Stomach (tissue), 9 donors: ENCODE results near the gene TGM2. TPM values are rescaled to one million over a fixed set of nuclear protein-coding genes. Genes with fewer than 3 reads are reported as not detected.

Experiments used
- DNase-seq, 2 donors: peaks; one replicate each; pipeline versions ENCODE4 v3.0.0 to v3.0.0-alpha.2; 2013 to 2019
- H3K27ac ChIP-seq, 5 donors: fragments of 200-600 bp in 4 of 5; sonication (generic) in 4 of 5; one replicate each; pipeline ENCODE4 v1.5.1; 2013 to 2019; ENCODE audit warnings: mild to moderate bottlenecking in 1 of 5, moderate library complexity in 1 of 5
- H3K27me3 ChIP-seq, 3 donors: fragments of 200-600 bp; sonication (generic); one replicate each; pipeline ENCODE4 v1.5.1; 2017 to 2019; ENCODE audit warnings: mixed run types in 1 of 3
- H3K36me3 ChIP-seq, 4 donors: fragments of 200-600 bp; sonication (generic); 1 replicate in 3 of 4; 2 replicates in 1 of 4; pipeline ENCODE4 v1.5.1; 2016 to 2019
- H3K4me1 ChIP-seq, 4 donors: fragments of 200-600 bp; sonication (generic); one replicate each; pipeline ENCODE4 v1.5.1; 2016 to 2019
- H3K4me3 ChIP-seq, 4 donors: fragments of 200-600 bp; sonication (generic) in 3 of 4; one replicate each; pipeline ENCODE4 v1.5.1; 2016 to 2019; ENCODE audit warnings: mild to moderate bottlenecking in 1 of 4
- H3K9me3 ChIP-seq, 4 donors: fragments of 200-600 bp; sonication (generic); one replicate each; pipeline ENCODE4 v1.5.1; 2016 to 2019
- EP300 ChIP-seq: sonication (generic); formaldehyde crosslinking; IDR thresholded peaks from one replicate; pipeline ENCODE4 v1.6.1; 2017; ENCODE audit warnings: antibody characterized with exemption
- POLR2A ChIP-seq, 4 donors: fragments of 450-650 bp; IDR thresholded peaks; one replicate each; pipeline ENCODE4 v1.6.1; 2016; ENCODE audit warnings: antibody characterized with exemption in 4 of 4, control low read depth in 2 of 4, mild to moderate bottlenecking in 1 of 4, moderate library complexity in 1 of 4
- POLR2AphosphoS5 ChIP-seq, 3 donors: sonication (generic); formaldehyde crosslinking; IDR thresholded peaks; one replicate each; pipeline ENCODE4 v1.6.1; 2016; ENCODE audit warnings: antibody characterized with exemption in 3 of 3
- WGBS, 5 donors: extraction: QIAGEN DNeasy Blood & Tissue Kit in 3 of 5; methylation state at CpG; one replicate each; pipeline versions ENCODE4 v1.1.5 to v1.1.7; 2013 to 2018; 5-methylcytosine and 5-hydroxymethylcytosine counted together
- intact Hi-C: fragments of 100-400 bp; cut with DNase I; formaldehyde crosslinking; loops from one replicate; pipeline ENCODE4 v1.15.1; 2023; ENCODE audit warnings: low total_unique reads
- polyA plus RNA-seq, 3 donors: library from polyadenylated mRNA; stranded (reverse); fragments of 200-250 nt; gene quantifications; one replicate each; pipeline ENCODE4 v1.2.3, GENCODE V29; 2013
- total RNA-seq, 5 donors: library from RNA; depleted of rRNA; stranded (reverse); fragments of >200 nt; gene quantifications; one replicate each; pipeline versions ENCODE4 v1.1.0 to v1.2.3, GENCODE V29; 2014 to 2016
- TF ChIP-seq, protein P1 (sequence below), 7 experiments: fragments of 450-650 bp in 4 of 7; fragments of 200-600 bp in 3 of 7; sonication (generic) in 3 of 7; IDR thresholded peaks; one replicate each; pipeline ENCODE4 v1.5.1; 2016 to 2019; ENCODE audit warnings: antibody characterized with exemption in 7 of 7, control low read depth in 2 of 7, mild to moderate bottlenecking in 1 of 7
- donor health status: healthy with polysubstance abuse.
- donor health status: Bipolar disorder and iron deficiency.
- donor health status: healthy.

TGM2 gene
- total and polyA plus RNA-seq, 8 donors = 16.2 to 195 (median 33.3) TPM

DNA sequence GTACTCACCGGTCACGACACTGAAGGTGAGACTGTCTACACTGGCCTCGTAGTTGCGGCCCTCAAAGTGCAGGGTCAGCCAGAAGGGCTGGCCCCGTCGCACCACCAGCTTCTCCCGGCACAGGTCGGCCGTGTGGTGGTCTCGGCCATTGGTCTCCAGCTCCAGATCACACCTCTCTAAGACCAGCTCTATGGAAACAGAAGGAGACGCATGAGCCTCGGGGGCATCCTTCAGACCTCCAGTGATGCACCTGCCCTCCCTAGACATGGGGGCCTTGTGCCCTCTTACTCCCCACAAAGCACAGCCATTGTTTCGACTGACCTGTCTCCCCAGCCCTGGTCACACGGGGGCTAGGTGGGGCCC, 3.7 kb downstream of the TGM2 start:
- peak overlapping the region in 3 of 5 donors; percentile 12 to 85 (median 83) for H3K27ac ChIP-seq
- TF ChIP-seq POLR2A (IDR thresholded peaks at IDR 0.05) (no peak), POLR2AphosphoS5 (IDR thresholded peaks at IDR 0.05) (no peak), EP300 (no peak)
- TF ChIP-seq, protein P1, sequence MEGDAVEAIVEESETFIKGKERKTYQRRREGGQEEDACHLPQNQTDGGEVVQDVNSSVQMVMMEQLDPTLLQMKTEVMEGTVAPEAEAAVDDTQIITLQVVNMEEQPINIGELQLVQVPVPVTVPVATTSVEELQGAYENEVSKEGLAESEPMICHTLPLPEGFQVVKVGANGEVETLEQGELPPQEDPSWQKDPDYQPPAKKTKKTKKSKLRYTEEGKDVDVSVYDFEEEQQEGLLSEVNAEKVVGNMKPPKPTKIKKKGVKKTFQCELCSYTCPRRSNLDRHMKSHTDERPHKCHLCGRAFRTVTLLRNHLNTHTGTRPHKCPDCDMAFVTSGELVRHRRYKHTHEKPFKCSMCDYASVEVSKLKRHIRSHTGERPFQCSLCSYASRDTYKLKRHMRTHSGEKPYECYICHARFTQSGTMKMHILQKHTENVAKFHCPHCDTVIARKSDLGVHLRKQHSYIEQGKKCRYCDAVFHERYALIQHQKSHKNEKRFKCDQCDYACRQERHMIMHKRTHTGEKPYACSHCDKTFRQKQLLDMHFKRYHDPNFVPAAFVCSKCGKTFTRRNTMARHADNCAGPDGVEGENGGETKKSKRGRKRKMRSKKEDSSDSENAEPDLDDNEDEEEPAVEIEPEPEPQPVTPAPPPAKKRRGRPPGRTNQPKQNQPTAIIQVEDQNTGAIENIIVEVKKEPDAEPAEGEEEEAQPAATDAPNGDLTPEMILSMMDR (IDR thresholded peaks at IDR 0.05) = no peak
- H3K36me3 ChIP-seq = peaks cover 0 to 21% (median 11%) of the 10 kb centered on the region in 4 donors
- peaks cover 36 to 95% (median 64%) of the 10 kb centered on the region in 4 donors for H3K4me1 ChIP-seq
- H3K9me3 ChIP-seq = no peaks in the 10 kb centered on the region
- WGBS, 5 donors = 86 to 93% (median 90%) methylated on average over 11 to 14 of the region's 14 CpGs
- no peak for DNase-seq
- intact Hi-C loops = no loop called here
- H3K4me3 ChIP-seq = no peak overlapping the region
- H3K27me3 ChIP-seq = no peaks in the 10 kb centered on the region

DNA sequence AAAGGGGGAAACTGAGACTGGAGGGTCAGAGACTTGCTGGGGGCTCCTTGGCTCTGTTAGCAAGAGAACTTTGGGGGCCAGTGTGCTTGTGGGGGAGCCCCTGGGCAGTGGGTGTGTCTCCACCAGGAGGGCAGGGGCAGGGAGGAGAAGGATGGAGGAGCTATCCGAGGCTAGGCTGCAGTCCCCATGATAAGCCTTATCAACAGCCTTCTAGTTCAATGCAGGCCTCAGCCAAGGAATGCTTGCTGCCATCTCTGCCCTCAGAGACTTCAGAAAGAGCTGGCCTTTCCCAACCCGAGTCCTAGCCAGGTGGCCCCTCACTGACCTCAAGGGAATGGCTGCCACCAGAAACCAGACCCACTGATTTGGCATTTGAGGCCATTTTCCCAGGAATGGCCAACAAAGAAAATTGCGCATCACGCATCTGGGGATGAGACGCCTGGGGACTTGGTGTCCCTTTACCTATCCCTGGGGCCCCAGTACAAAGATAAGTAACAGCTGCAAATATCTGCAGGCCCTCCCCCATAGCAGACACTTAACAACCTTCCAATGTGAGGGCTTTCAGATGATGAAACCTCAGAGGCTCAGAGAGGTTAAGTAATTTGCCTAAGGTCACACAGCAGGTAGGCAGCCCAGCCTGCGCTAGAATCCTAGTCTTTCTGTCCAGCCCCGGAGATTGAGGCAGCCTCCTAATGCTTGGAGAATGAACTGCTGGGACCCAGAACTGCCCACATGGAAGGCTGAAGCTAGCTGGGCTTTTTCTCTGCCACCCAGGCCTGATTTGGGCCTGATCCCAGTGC, 4.9 kb downstream of the TGM2 start:
- peaks cover 31 to 90% (median 58%) of the 10 kb centered on the region in 4 donors for H3K4me1 ChIP-seq
- intact Hi-C loops = no loop called here
- TF ChIP-seq, protein P1 (IDR thresholded peaks at IDR 0.05) = no peak
- TF ChIP-seq POLR2AphosphoS5 (IDR thresholded peaks at IDR 0.05) = no peak
- no peak for TF ChIP-seq POLR2A (IDR thresholded peaks at IDR 0.05)
- no peak for TF ChIP-seq EP300
- no peaks in the 10 kb centered on the region for H3K9me3 ChIP-seq
- DNase-seq = no peak
- peak overlapping the region in 1 of 4 donors; percentile 12 for H3K4me3 ChIP-seq
- peak overlapping the region in 4 of 5 donors; percentile 67 to 85 (median 80) for H3K27ac ChIP-seq
- peaks cover 0 to 28% (median 23%) of the 10 kb centered on the region in 4 donors for H3K36me3 ChIP-seq
- H3K27me3 ChIP-seq = no peaks in the 10 kb centered on the region
- 67 to 86% (median 81%) methylated on average over 7 of the region's 7 CpGs for WGBS, 5 donors

DNA sequence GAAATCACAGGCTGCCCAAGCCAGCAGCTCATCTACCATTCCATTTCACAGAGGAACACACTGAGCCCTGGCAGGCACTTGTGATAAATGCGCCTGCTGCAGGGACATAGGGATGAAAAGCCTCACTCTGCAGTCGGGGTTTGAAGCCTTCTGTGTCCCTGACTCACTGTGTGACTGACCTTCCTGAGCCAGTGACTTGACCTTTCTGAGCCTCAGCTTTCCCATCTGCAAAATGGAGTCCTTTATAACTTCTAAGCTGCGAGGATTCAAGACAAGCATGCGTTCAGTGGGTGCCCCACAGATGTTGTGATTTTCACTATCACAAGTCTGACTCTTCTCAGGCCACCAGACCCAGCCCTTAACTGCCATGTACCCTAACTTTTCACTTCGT, 5.5 kb downstream of the TGM2 start:
- no peak for DNase-seq
- Histone ChIP-seq H3K27me3 (no peaks in the 10 kb centered on the region), H3K4me3 (peak overlapping the region in 1 of 4 donors; percentile 12), H3K9me3 (no peaks in the 10 kb centered on the region), H3K4me1 (peaks cover 25 to 85% (median 54%) of the 10 kb centered on the region in 4 donors), H3K27ac (peak overlapping the region in 4 of 5 donors; percentile 67 to 85 (median 80)), H3K36me3 (peaks cover 0 to 34% (median 29%) of the 10 kb centered on the region in 4 donors)
- intact Hi-C loops = no loop called here
- whole genome bisulfite sequencing, 5 donors = 76 to 93% (median 86%) methylated on average over 5 of the region's 5 CpGs
- TF ChIP-seq POLR2AphosphoS5 (IDR thresholded peaks at IDR 0.05) (no peak), EP300 (no peak), POLR2A (IDR thresholded peaks at IDR 0.05) (no peak)
- TF ChIP-seq, protein P1 (IDR thresholded peaks at IDR 0.05) = no peak

DNA sequence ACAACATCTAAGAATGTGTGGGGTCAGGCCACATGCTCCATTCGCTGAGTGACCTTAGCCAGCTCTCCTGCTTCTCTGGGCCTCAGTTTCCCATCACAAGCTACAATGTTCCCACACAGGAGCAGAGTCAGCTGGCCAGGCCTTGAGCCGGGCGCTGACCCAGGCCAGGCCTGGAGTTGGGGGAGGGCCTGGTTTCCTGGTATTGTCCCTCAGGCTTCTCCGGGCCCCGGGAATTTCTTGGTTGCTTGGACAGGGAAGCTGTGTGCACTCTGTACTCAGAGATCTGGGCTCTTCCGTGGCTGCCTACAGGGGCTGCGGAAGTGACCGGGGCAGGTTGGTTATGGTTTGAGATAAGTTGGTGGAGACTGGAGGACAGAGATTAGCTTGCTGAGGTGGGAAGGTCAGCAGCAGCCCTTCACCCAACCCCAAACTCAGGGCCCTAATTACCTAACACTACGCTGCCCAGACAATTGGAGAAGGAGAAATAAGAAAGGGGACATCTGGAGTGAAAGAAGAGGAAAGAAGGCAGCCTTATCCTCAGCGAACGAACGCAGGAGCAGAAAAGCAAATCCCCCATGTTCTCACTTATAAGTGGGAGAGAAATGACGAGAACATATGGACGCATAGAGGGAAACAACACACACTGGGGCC, 6.2 kb downstream of the TGM2 start:
- Histone ChIP-seq H3K27me3 (no peaks in the 10 kb centered on the region), H3K4me3 (peak overlapping the region in 1 of 4 donors; percentile 12), H3K36me3 (peaks cover 0 to 41% (median 29%) of the 10 kb centered on the region in 4 donors), H3K4me1 (peaks cover 25 to 78% (median 49%) of the 10 kb centered on the region in 4 donors), H3K9me3 (no peaks in the 10 kb centered on the region), H3K27ac (peak overlapping the region in 4 of 5 donors; percentile 67 to 85 (median 80))
- intact Hi-C loops = no loop called here
- TF ChIP-seq, protein P1 (IDR thresholded peaks at IDR 0.05) = no peak
- TF ChIP-seq EP300 (no peak), POLR2AphosphoS5 (IDR thresholded peaks at IDR 0.05) (peak in 1 of 3 donors; percentile 27), POLR2A (IDR thresholded peaks at IDR 0.05) (no peak)
- 57 to 63% (median 59%) methylated on average over 9 to 14 of the region's 14 CpGs for WGBS, 5 donors
- peak in 1 of 2 donors; percentile 52 for DNase-seq
